HepG2 (cell line): ENCODE results near the gene CLTA. TPM values are rescaled to one million over a fixed set of nuclear protein-coding genes. Genes with fewer than 3 reads are reported as not detected.
A peak's percentile ranks its signal among the peaks of the same experiment; 100 is the strongest.

ENCODE experiments used
- AHDC1 ChIP-seq: sonication (generic); formaldehyde crosslinking; IDR thresholded peaks from 2 replicates; pipeline ENCODE4 v1.5.1; 2020; ENCODE audit warnings: mild to moderate bottlenecking, missing genetic modification reagents, borderline replicate concordance
- ARID5B ChIP-seq: IDR thresholded peaks from 2 replicates; pipeline ENCODE4 v1.4.0; 2020; ENCODE audit warnings: mild to moderate bottlenecking, missing genetic modification reagents
- ATF6 ChIP-seq: sonication (generic); formaldehyde crosslinking; conservative IDR thresholded peaks from 2 replicates; pipeline ENCODE4 v1.4.0; 2020; ENCODE audit warnings: missing genetic modification reagents
- ATF7 ChIP-seq, 2 experiments: fragments of 450-650 bp in 1 of 2; sonication (generic) in 1 of 2; formaldehyde crosslinking in 1 of 2; IDR thresholded peaks; 2 replicates each; pipeline versions ENCODE4 v1.4.0 to v1.6.1; 2016 to 2020; ENCODE audit warnings: antibody characterized with exemption in 1 of 2, mild to moderate bottlenecking in 1 of 2, missing genetic modification reagents in 1 of 2
- KAT8 ChIP-seq: IDR thresholded peaks from 2 replicates; pipeline ENCODE4 v1.6.1; 2016; ENCODE audit warnings: missing genetic modification reagents, missing compliant biosample characterization
- MLX ChIP-seq: IDR thresholded peaks from 2 replicates; pipeline ENCODE4 v1.6.1; 2016
- PAXIP1 ChIP-seq: sonication (generic); formaldehyde crosslinking; conservative IDR thresholded peaks from 2 replicates; pipeline ENCODE4 v1.4.0; 2020; ENCODE audit warnings: mild to moderate bottlenecking, missing genetic modification reagents, moderate library complexity
- RELA ChIP-seq: sonication (generic); formaldehyde crosslinking; IDR thresholded peaks from 2 replicates; pipeline ENCODE4 v1.4.0; 2020; ENCODE audit warnings: missing genetic modification reagents
- RFX1 ChIP-seq: fragments of 450-650 bp; IDR thresholded peaks from 2 replicates; pipeline ENCODE4 v1.6.1; 2017
- TCF7L2 ChIP-seq: IDR thresholded peaks from 2 replicates; pipeline ENCODE4 v1.6.1; 2011; ENCODE audit warnings: mild to moderate bottlenecking, low read depth, low read length, moderate library complexity
- ZNF329 ChIP-seq: sonication (generic); formaldehyde crosslinking; IDR thresholded peaks from 2 replicates; pipeline ENCODE4 v1.9.0; 2021; ENCODE audit warnings: low read depth, mild to moderate bottlenecking, missing genetic modification reagents
- polyA plus RNA-seq, 8 experiments: library from polyadenylated mRNA; depleted of rRNA in 3 of 8; stranded (reverse) in 7 of 8; unstranded in 1 of 8; fragments of >200 nt; fragmentation: Illumina TruSeq in 4 of 8; extraction: Trizol in 4 of 8; gene quantifications; 2 replicates each; pipeline versions ENCODE4 v1.2.1 to v1.2.3, GENCODE V29; 2011 to 2016; ENCODE audit warnings: low read depth in 4 of 8, missing spikeins in 1 of 8, mixed read lengths in 1 of 8; ENCODE audit not compliant: insufficient read depth in 1 of 8
- total RNA-seq, 5 experiments: library from RNA; depleted of rRNA; stranded (reverse); fragments of >200 nt; fragmentation: Illumina TruSeq; extraction: Trizol; gene quantifications; 2 replicates each; pipeline ENCODE4 v1.2.3, GENCODE V29; 2016; ENCODE audit warnings: low read depth in 1 of 5

The CLTA gene
- total and polyA plus RNA-seq, 2 of the 13 experiments (the other 11 are each of a cell fraction or from before 2014, with no cell fraction given), result 143 to 222 TPM

GRCh38 chr9:36258208-36258995, 67.7 kb downstream of the CLTA start, which contains the start of gene GNE (continued):
- TF ChIP-seq MLX (CRISPR knock-in tag) (peak; percentile 17; the same call in 1 of the 2 replicates), TCF7L2 (no peak), PAXIP1 (peak; percentile 43), ARID5B (CRISPR knock-in tag) (peak; percentile 5; the same call in 1 of the 2 replicates), RFX1 (no peak), KAT8 (peak; percentile 86), ZNF329 (CRISPR knock-in tag) (peak; percentile 84), AHDC1 (0 out of 2 replicates have a peak, but pooled peaks have one; percentile 36), RELA (CRISPR knock-in tag) (no peak; the same call in 1 of the 2 replicates), ATF7 (IDR thresholded peaks at IDR 0.05) (no peak), ATF7 (CRISPR knock-in tag; IDR thresholded peaks at IDR 0.05) (no peak), ATF6 (CRISPR knock-in tag) (no peak)
